ENCODE results near the gene OR51A7. TPM values are rescaled to one million over a fixed set of nuclear protein-coding genes. Genes with fewer than 3 reads are reported as not detected.

The OR51A7 gene
- total and polyA plus RNA-seq, 4 donors = not detected

GRCh38 chr11:4957396-4957795 is 53.8 kb downstream of the OR51A7 start:
- no peaks in the 10 kb centered on the region for H3K9me3 ChIP-seq (ENCODE audit: control insufficient read depth in 4 of 4, low read length in 3 of 4)
- TF ChIP-seq RAD21 (IDR thresholded peaks at IDR 0.05) (no peak), FOXA1 (IDR thresholded peaks at IDR 0.05) (no peak)
- TF ChIP-seq, protein P1, sequence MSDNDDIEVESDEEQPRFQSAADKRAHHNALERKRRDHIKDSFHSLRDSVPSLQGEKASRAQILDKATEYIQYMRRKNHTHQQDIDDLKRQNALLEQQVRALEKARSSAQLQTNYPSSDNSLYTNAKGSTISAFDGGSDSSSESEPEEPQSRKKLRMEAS (IDR thresholded peaks at IDR 0.05) = no peak
- DNase-seq (ENCODE audit: low spot score) = no peak
- no peaks in the 10 kb centered on the region for H3K4me1 ChIP-seq (ENCODE audit: control insufficient read depth in 4 of 4, insufficient read depth in 4 of 4, low read length in 3 of 4)
- no peak overlapping the region for H3K27ac ChIP-seq (ENCODE audit: low read depth in 1 of 2, low read length in 2 of 2)
- no peaks in the 10 kb centered on the region for H3K36me3 ChIP-seq (ENCODE audit: control insufficient read depth in 4 of 4, insufficient read depth in 3 of 4, low read depth in 1 of 4, low read length in 3 of 4)
- H3K27me3 ChIP-seq (ENCODE audit: control insufficient read depth in 4 of 4, insufficient read depth in 4 of 4, low read length in 3 of 4) = no peaks in the 10 kb centered on the region
- 75% methylated on average over 4 of the region's 4 CpGs for WGBS
- no peak overlapping the region for H3K9ac ChIP-seq (ENCODE audit: low read depth in 1 of 2, low read length in 2 of 2)
- no peak overlapping the region for H3K4me3 ChIP-seq (ENCODE audit: low read depth in 1 of 3, low read length in 3 of 3)

Other genes with a start within 250 kb of the OR51A7 start
- gene OR51E2, start 205.9 kb upstream of the OR51A7 start, total RNA-seq = not detected
- gene OR51E2, start 205.9 kb upstream of the OR51A7 start, polyA plus RNA-seq = not detected
- gene MMP26, start 199.0 kb upstream of the OR51A7 start, total RNA-seq = not detected
- gene MMP26, start 199.0 kb upstream of the OR51A7 start, polyA plus RNA-seq = not detected
- not detected for gene OR51F1, start 133.8 kb upstream of the OR51A7 start, total RNA-seq
- gene OR51F1, start 133.8 kb upstream of the OR51A7 start, polyA plus RNA-seq = not detected
- gene OR52R1, start 99.4 kb upstream of the OR51A7 start, total RNA-seq = not detected
- gene OR52R1, start 99.4 kb upstream of the OR51A7 start, polyA plus RNA-seq = not detected
- gene OR51F2, start 82.5 kb upstream of the OR51A7 start, total RNA-seq = not detected
- not detected for gene OR51F2, start 82.5 kb upstream of the OR51A7 start, polyA plus RNA-seq
- gene OR51S1, start 54.6 kb upstream of the OR51A7 start, total RNA-seq = not detected
- gene OR51S1, start 54.6 kb upstream of the OR51A7 start, polyA plus RNA-seq = not detected
- not detected for gene OR51T1, start 21.9 kb upstream of the OR51A7 start, total RNA-seq
- gene OR51T1, start 21.9 kb upstream of the OR51A7 start, polyA plus RNA-seq = not detected
- not detected for gene OR51G2, start 15.6 kb downstream of the OR51A7 start, total RNA-seq
- gene OR51G2, start 15.6 kb downstream of the OR51A7 start, polyA plus RNA-seq = not detected
- not detected for gene OR51G1, start 20.6 kb downstream of the OR51A7 start, total RNA-seq
- not detected for gene OR51G1, start 20.6 kb downstream of the OR51A7 start, polyA plus RNA-seq
- gene OR51A4, start 43.8 kb downstream of the OR51A7 start, total RNA-seq = not detected
- gene OR51A4, start 43.8 kb downstream of the OR51A7 start, polyA plus RNA-seq = not detected
- gene OR51A2, start 51.9 kb downstream of the OR51A7 start, total RNA-seq = not detected
- not detected for gene OR51A2, start 51.9 kb downstream of the OR51A7 start, polyA plus RNA-seq
- not detected for gene OR51L1, start 91.1 kb downstream of the OR51A7 start, total RNA-seq
- not detected for gene OR51L1, start 91.1 kb downstream of the OR51A7 start, polyA plus RNA-seq
- gene OR52J3, start 142.7 kb downstream of the OR51A7 start, total RNA-seq = not detected
- gene OR52J3, start 142.7 kb downstream of the OR51A7 start, polyA plus RNA-seq = not detected
- gene OR52E2, start 155.8 kb downstream of the OR51A7 start, total RNA-seq = not detected
- not detected for gene OR52E2, start 155.8 kb downstream of the OR51A7 start, polyA plus RNA-seq
- not detected for gene OR52E1, start 165.8 kb downstream of the OR51A7 start, total RNA-seq
- gene OR52E1, start 165.8 kb downstream of the OR51A7 start, polyA plus RNA-seq = not detected
- gene OR52A5, start 234.6 kb downstream of the OR51A7 start, total RNA-seq = not detected
- not detected for gene OR52A5, start 234.6 kb downstream of the OR51A7 start, polyA plus RNA-seq

All from liver (tissue), 9 donors.